Activated CD4-positive, alpha-beta T cell treated with anti-CD3 and anti-CD28 coated beads, Interleukin-2, amount 10 ng/mL, durations not matched to agents 7 days and 5 days (primary cell): Measurements from ENCODE around the gene PARN. TPM values are rescaled to one million over a fixed set of nuclear protein-coding genes. Genes with fewer than 3 reads are reported as not detected.

Source experiments
- CTCF ChIA-PET: fragments of 350-600 bp; sonication (Branson Sonifier 250); formaldehyde crosslinking; loops from one replicate; lab custom pipeline; 2021; ENCODE audit warnings: antibody characterized with exemption; lab: Charles Lee
- POLR2A ChIA-PET: fragments of 350-600 bp; sonication (Branson Sonifier 250); formaldehyde crosslinking; loops from one replicate; lab custom pipeline; 2021; ENCODE audit warnings: antibody characterized with exemption; lab: Charles Lee
- DNase-seq: peaks from one replicate; pipeline ENCODE4 v3.0.0-alpha.2; 2020
- H3K27ac Mint-ChIP-seq: one replicate; pipeline ENCODE4 v1.8.0; 2021; ENCODE audit warnings: mild to moderate bottlenecking, moderate library complexity, mixed read lengths
- H3K27me3 Mint-ChIP-seq: one replicate; pipeline ENCODE4 v1.8.0; 2021; ENCODE audit warnings: mixed read lengths
- H3K36me3 Mint-ChIP-seq: one replicate; pipeline ENCODE4 v1.8.0; 2021; ENCODE audit warnings: low read depth, mixed read lengths
- H3K4me1 Mint-ChIP-seq: one replicate; pipeline ENCODE4 v1.8.0; 2021; ENCODE audit warnings: mixed read lengths
- H3K4me3 Mint-ChIP-seq: one replicate; pipeline ENCODE4 v1.8.0; 2021; ENCODE audit warnings: mild to moderate bottlenecking, moderate library complexity, mixed read lengths
- H3K9me3 Mint-ChIP-seq: one replicate; pipeline ENCODE4 v1.8.0; 2021; ENCODE audit warnings: mixed read lengths
- total RNA-seq, 2 experiments: library from RNA; stranded (reverse); gene quantifications; one replicate each; pipeline ENCODE4 v1.2.3, GENCODE V29; 2021

The PARN gene
- total RNA-seq, 2 experiments from 2014 or later = 41.1 to 51.8 TPM

GRCh38 chr16:14458576-14458975 lies 171.5 kb downstream of the PARN start:
- peaks cover 3% of the 10 kb centered on the region for H3K9me3 Mint-ChIP-seq
- ChIA-PET CTCF (no interaction called here), POLR2A (no interaction called here)
- H3K4me3 Mint-ChIP-seq = no peak overlapping the region
- H3K4me1 Mint-ChIP-seq = peaks cover 4% of the 10 kb centered on the region
- H3K27ac Mint-ChIP-seq = no peak overlapping the region
- no peaks in the 10 kb centered on the region for H3K27me3 Mint-ChIP-seq
- peaks cover 22% of the 10 kb centered on the region for H3K36me3 Mint-ChIP-seq
- no peak for DNase-seq

- peaks cover 12% of the 10 kb centered on the region for H3K36me3 Mint-ChIP-seq
- H3K4me1 Mint-ChIP-seq = peaks cover 2% of the 10 kb centered on the region
- DNase-seq = no peak
- no peaks in the 10 kb centered on the region for H3K9me3 Mint-ChIP-seq
- H3K4me3 Mint-ChIP-seq = no peak overlapping the region
- ChIA-PET POLR2A (no interaction called here), CTCF (interaction anchor here (0.7 to 1.6 kb wide), 2 partner anchors 10 to 126 kb away, joined by 3 to 6 read pairs; no protein-coding TSS in a partner anchor)
- H3K27me3 Mint-ChIP-seq = no peaks in the 10 kb centered on the region
- H3K27ac Mint-ChIP-seq = no peak overlapping the region
Measured at GRCh38 chr16:14456793-14457481, 173.1 kb downstream of the PARN start.

GRCh38 chr16:14455573-14455972 lies 174.5 kb downstream of the PARN start:
- DNase-seq = no peak
- Mint-ChIP-seq H3K36me3 (peaks cover 3% of the 10 kb centered on the region), H3K4me3 (no peak overlapping the region), H3K27ac (no peak overlapping the region), H3K9me3 (no peaks in the 10 kb centered on the region), H3K4me1 (no peaks in the 10 kb centered on the region), H3K27me3 (no peaks in the 10 kb centered on the region)
- ChIA-PET CTCF (no interaction called here), POLR2A (no interaction called here)

- Mint-ChIP-seq H3K9me3 (no peaks in the 10 kb centered on the region), H3K27ac (no peak overlapping the region), H3K36me3 (no peaks in the 10 kb centered on the region), H3K4me3 (no peak overlapping the region), H3K4me1 (no peaks in the 10 kb centered on the region), H3K27me3 (no peaks in the 10 kb centered on the region)
- ChIA-PET POLR2A (no interaction called here), CTCF (no interaction called here)
- DNase-seq = no peak
Measured at GRCh38 chr16:14454391-14454790, 175.7 kb downstream of the PARN start.

GRCh38 chr16:14452066-14452465 lies 178.0 kb downstream of the PARN start:
- Mint-ChIP-seq H3K27me3 (no peaks in the 10 kb centered on the region), H3K4me3 (no peak overlapping the region), H3K9me3 (no peaks in the 10 kb centered on the region), H3K4me1 (no peaks in the 10 kb centered on the region), H3K36me3 (no peaks in the 10 kb centered on the region), H3K27ac (no peak overlapping the region)
- ChIA-PET POLR2A (no interaction called here), CTCF (interaction anchor here (0.7 kb wide), 1 partner anchor 196 kb away, joined by 3 read pairs; no protein-coding TSS in a partner anchor)
- DNase-seq = no peak

- DNase-seq = no peak
- Mint-ChIP-seq H3K4me3 (no peak overlapping the region), H3K9me3 (no peaks in the 10 kb centered on the region), H3K36me3 (no peaks in the 10 kb centered on the region), H3K4me1 (no peaks in the 10 kb centered on the region), H3K27me3 (no peaks in the 10 kb centered on the region), H3K27ac (no peak overlapping the region)
- CTCF ChIA-PET = no interaction called here
- POLR2A ChIA-PET = no interaction called here
Measured at GRCh38 chr16:14450846-14451245, 179.2 kb downstream of the PARN start.

- CTCF ChIA-PET = no interaction called here
- Mint-ChIP-seq H3K36me3 (no peaks in the 10 kb centered on the region), H3K27ac (no peak overlapping the region), H3K4me1 (no peaks in the 10 kb centered on the region), H3K4me3 (no peak overlapping the region), H3K27me3 (no peaks in the 10 kb centered on the region), H3K9me3 (no peaks in the 10 kb centered on the region)
- POLR2A ChIA-PET = no interaction called here
- DNase-seq = no peak
Measured at GRCh38 chr16:14449790-14450480, 180.1 kb downstream of the PARN start.

GRCh38 chr16:14449334-14449733 lies 180.7 kb downstream of the PARN start:
- DNase-seq = no peak
- Mint-ChIP-seq H3K27me3 (no peaks in the 10 kb centered on the region), H3K4me1 (no peaks in the 10 kb centered on the region), H3K27ac (no peak overlapping the region), H3K4me3 (no peak overlapping the region), H3K36me3 (no peaks in the 10 kb centered on the region), H3K9me3 (no peaks in the 10 kb centered on the region)
- ChIA-PET CTCF (no interaction called here), POLR2A (no interaction called here)

- H3K27ac Mint-ChIP-seq = no peak overlapping the region
- H3K9me3 Mint-ChIP-seq = no peaks in the 10 kb centered on the region
- no peaks in the 10 kb centered on the region for H3K27me3 Mint-ChIP-seq
Measured at GRCh38 chr16:14448879-14449278, 181.2 kb downstream of the PARN start.

GRCh38 chr16:14447783-14448182 lies 182.3 kb downstream of the PARN start:
- POLR2A ChIA-PET = no interaction called here
- H3K9me3 Mint-ChIP-seq = no peaks in the 10 kb centered on the region

More at GRCh38 chr16:14448879-14449278, 181.2 kb downstream of the PARN start:
- Mint-ChIP-seq H3K4me3 (no peak overlapping the region), H3K4me1 (no peaks in the 10 kb centered on the region), H3K36me3 (no peaks in the 10 kb centered on the region)
- ChIA-PET CTCF (no interaction called here), POLR2A (no interaction called here)
- no peak for DNase-seq

GRCh38 chr16:14446796-14447195 lies 183.3 kb downstream of the PARN start:
- ChIA-PET POLR2A (no interaction called here), CTCF (interaction anchor here (0.7 to 2.1 kb wide), 2 partner anchors 10 to 37 kb away, joined by 4 to 6 read pairs; no protein-coding TSS in a partner anchor)
- Mint-ChIP-seq H3K4me1 (no peaks in the 10 kb centered on the region), H3K27ac (no peak overlapping the region), H3K27me3 (no peaks in the 10 kb centered on the region), H3K4me3 (no peak overlapping the region), H3K36me3 (no peaks in the 10 kb centered on the region), H3K9me3 (no peaks in the 10 kb centered on the region)
- no peak for DNase-seq

More at GRCh38 chr16:14447783-14448182, 182.3 kb downstream of the PARN start:
- Mint-ChIP-seq H3K36me3 (no peaks in the 10 kb centered on the region), H3K27me3 (no peaks in the 10 kb centered on the region), H3K4me1 (no peaks in the 10 kb centered on the region), H3K27ac (no peak overlapping the region), H3K4me3 (no peak overlapping the region)
- no peak for DNase-seq
- CTCF ChIA-PET = interaction anchor here (2.1 kb wide), 1 partner anchor 9 kb away, joined by 6 read pairs; no protein-coding TSS in a partner anchor

GRCh38 chr16:14445937-14446715 lies 183.9 kb downstream of the PARN start:
- Mint-ChIP-seq H3K9me3 (no peaks in the 10 kb centered on the region), H3K27ac (no peak overlapping the region), H3K27me3 (no peaks in the 10 kb centered on the region), H3K36me3 (no peaks in the 10 kb centered on the region), H3K4me1 (no peaks in the 10 kb centered on the region), H3K4me3 (no peak overlapping the region)
- no peak for DNase-seq
- ChIA-PET POLR2A (no interaction called here), CTCF (interaction anchor here (1.1 to 2.1 kb wide), 3 partner anchors 11 to 67 kb away, joined by 3 to 6 read pairs (median 3); no protein-coding TSS in a partner anchor)
